Renal cortex interstitium (tissue), 11 donors: ENCODE measurements around the gene ARSB. TPM values are rescaled to one million over a fixed set of nuclear protein-coding genes. Genes with fewer than 3 reads are reported as not detected.
"Not testable (repeated sequence)": the region's sequence is repeated elsewhere in the genome, so short reads cannot be mapped to it uniquely, and the experiment has no call there.

Experiments used
- DNase-seq, 11 donors: peaks; one replicate each; pipeline ENCODE4 v3.0.0-alpha.2; 2013; ENCODE audit warnings: low read depth in 9 of 11, low spot score in 4 of 11; ENCODE audit errors: extremely low read depth in 1 of 11
- polyA plus RNA-seq, 3 donors: library from polyadenylated mRNA; unstranded; fragments of 120-200 nt; gene quantifications; one replicate each; pipeline ENCODE4 v1.2.1, GENCODE V29; 2013; ENCODE audit not compliant: insufficient read length in 3 of 3

The ARSB gene
- polyA plus RNA-seq, 3 donors: 20.8 to 28.0 (median 24.0) TPM

- no peak for DNase-seq
Observed at GRCh38 chr5:78753093-78753531, 232.0 kb downstream of the ARSB start.

- DNase-seq: no peak
Observed at GRCh38 chr5:78751872-78752271, 233.2 kb downstream of the ARSB start.

- no peak for DNase-seq
Observed at GRCh38 chr5:78750281-78750680, 234.8 kb downstream of the ARSB start.

- no peak for DNase-seq
Observed at GRCh38 chr5:78747705-78748359, 237.3 kb downstream of the ARSB start.

GRCh38 chr5:78747055-78747454 is 238.1 kb downstream of the ARSB start:
- no peak for DNase-seq

GRCh38 chr5:78746021-78746770 is 238.9 kb downstream of the ARSB start:
- DNase-seq: no peak

GRCh38 chr5:78744951-78745534 is 240.1 kb downstream of the ARSB start:
- DNase-seq: no peak

- DNase-seq: no peak
Observed at GRCh38 chr5:78741019-78741418, 244.1 kb downstream of the ARSB start.

GRCh38 chr5:78738693-78739300 is 246.3 kb downstream of the ARSB start:
- DNase-seq: no peak

- DNase-seq: no peak
Observed at GRCh38 chr5:78738104-78738503, 247.0 kb downstream of the ARSB start.

GRCh38 chr5:78735834-78736463 is 249.2 kb downstream of the ARSB start:
- no peak for DNase-seq

GRCh38 chr5:78734950-78735349 is 250.2 kb downstream of the ARSB start:
- no peak for DNase-seq

- DNase-seq: no peak
Observed at GRCh38 chr5:78734094-78734845, 250.8 kb downstream of the ARSB start.

GRCh38 chr5:78732721-78733120 is 252.4 kb downstream of the ARSB start:
- not testable (repeated sequence) for DNase-seq

- no peak for DNase-seq
Observed at GRCh38 chr5:78731884-78732283, 253.2 kb downstream of the ARSB start.

GRCh38 chr5:78730300-78731094 is 254.6 kb downstream of the ARSB start:
- no peak for DNase-seq

GRCh38 chr5:78727786-78728761 is 257.0 kb downstream of the ARSB start:
- peak in 1 of 11 donors; percentile 31 for DNase-seq
